ENCODE results near the gene CYP27B1.
"Not testable (repeated sequence)": the region's sequence is repeated elsewhere in the genome, so short reads cannot be mapped to it uniquely, and the experiment has no call there.

Gene CYP27B1

GRCh38 chr12:57726884-57727757, 39.8 kb downstream of the CYP27B1 start:
- DNase-seq (ENCODE audit: low spot score in 2 of 2), result no peak
- H3K27me3 ChIP-seq (ENCODE audit: low read depth), result no peaks in the 10 kb centered on the region; the same call in 1 of the 2 replicates
- no peak overlapping the region for H3K4me3 ChIP-seq

GRCh38 chr12:57726151-57726883, 40.6 kb downstream of the CYP27B1 start:
- Histone ChIP-seq H3K9me3 (no peaks in the 10 kb centered on the region), H3K36me3 (replicated peaks) (no peaks in the 10 kb centered on the region), H3K4me3 (no peak overlapping the region), H3K27me3 (ENCODE audit: low read depth) (no peaks in the 10 kb centered on the region), H3K4me1 (no peaks in the 10 kb centered on the region)
- in situ Hi-C loops (cut with MboI; ENCODE audit: low sequenced_read_pairs), result no loop called here
- no peak for DNase-seq (ENCODE audit: low spot score in 2 of 2)

More at GRCh38 chr12:57726884-57727757, 39.8 kb downstream of the CYP27B1 start:
- in situ Hi-C loops (cut with MboI; ENCODE audit: low sequenced_read_pairs), result no loop called here
- Histone ChIP-seq H3K4me1 (no peaks in the 10 kb centered on the region), H3K36me3 (replicated peaks) (no peaks in the 10 kb centered on the region), H3K9me3 (no peaks in the 10 kb centered on the region)

- no peak for DNase-seq (ENCODE audit: low spot score in 2 of 2)
- Histone ChIP-seq H3K4me3 (no peak overlapping the region), H3K9me3 (no peaks in the 10 kb centered on the region), H3K36me3 (replicated peaks) (no peaks in the 10 kb centered on the region), H3K27me3 (ENCODE audit: low read depth) (no peaks in the 10 kb centered on the region), H3K4me1 (no peaks in the 10 kb centered on the region)
- in situ Hi-C loops (cut with MboI; ENCODE audit: low sequenced_read_pairs), result no loop called here
These were observed 41.1 kb downstream of the CYP27B1 start for GRCh38 chr12:57725851-57726150.

- H3K36me3 ChIP-seq (replicated peaks), result no peaks in the 10 kb centered on the region
- no peaks in the 10 kb centered on the region for H3K4me1 ChIP-seq
- no peak for DNase-seq (ENCODE audit: low spot score in 2 of 2)
- no peaks in the 10 kb centered on the region for H3K27me3 ChIP-seq (ENCODE audit: low read depth)
- no peak overlapping the region for H3K4me3 ChIP-seq
- H3K9me3 ChIP-seq, result no peaks in the 10 kb centered on the region
- in situ Hi-C loops (cut with MboI; ENCODE audit: low sequenced_read_pairs), result no loop called here
These were observed 41.7 kb downstream of the CYP27B1 start for GRCh38 chr12:57724936-57725740.

- DNase-seq (ENCODE audit: low spot score in 2 of 2), result no peak
- Histone ChIP-seq H3K4me3 (no peak overlapping the region), H3K4me1 (no peaks in the 10 kb centered on the region), H3K27me3 (ENCODE audit: low read depth) (no peaks in the 10 kb centered on the region), H3K9me3 (no peaks in the 10 kb centered on the region), H3K36me3 (replicated peaks) (peaks cover under 1% of the 10 kb centered on the region; the same call in 1 of the 2 replicates)
- in situ Hi-C loops (cut with MboI; ENCODE audit: low sequenced_read_pairs), result no loop called here
These were observed 42.6 kb downstream of the CYP27B1 start for GRCh38 chr12:57724003-57724935.

GRCh38 chr12:57723630-57723962, 43.3 kb downstream of the CYP27B1 start:
- H3K4me1 ChIP-seq, result no peaks in the 10 kb centered on the region
- H3K36me3 ChIP-seq (replicated peaks), result peaks cover 5% of the 10 kb centered on the region
- in situ Hi-C loops (cut with MboI; ENCODE audit: low sequenced_read_pairs), result no loop called here
- no peaks in the 10 kb centered on the region for H3K9me3 ChIP-seq
- no peak for DNase-seq (ENCODE audit: low spot score in 2 of 2)
- no peaks in the 10 kb centered on the region for H3K27me3 ChIP-seq (ENCODE audit: low read depth)
- no peak overlapping the region for H3K4me3 ChIP-seq

GRCh38 chr12:57722716-57723629, 43.9 kb downstream of the CYP27B1 start:
- in situ Hi-C loops (cut with MboI; ENCODE audit: low sequenced_read_pairs), result no loop called here
- no peaks in the 10 kb centered on the region for H3K27me3 ChIP-seq (ENCODE audit: low read depth)
- H3K9me3 ChIP-seq, result no peaks in the 10 kb centered on the region
- no peak for DNase-seq (ENCODE audit: low spot score in 2 of 2)
- H3K4me1 ChIP-seq, result no peaks in the 10 kb centered on the region
- no peak overlapping the region for H3K4me3 ChIP-seq
- peaks cover 11% of the 10 kb centered on the region for H3K36me3 ChIP-seq (replicated peaks)

- DNase-seq (ENCODE audit: low spot score in 2 of 2); H3K4me1 ChIP-seq; in situ Hi-C loops (cut with MboI; ENCODE audit: low sequenced_read_pairs); H3K9me3 ChIP-seq; H3K27me3 ChIP-seq (ENCODE audit: low read depth); H3K4me3 ChIP-seq: not testable (repeated sequence)
- peaks cover 13% of the 10 kb centered on the region for H3K36me3 ChIP-seq (replicated peaks)
These were observed 44.9 kb downstream of the CYP27B1 start for GRCh38 chr12:57721846-57722608.

GRCh38 chr12:57720606-57721595, 46.0 kb downstream of the CYP27B1 start:
- in situ Hi-C loops (cut with MboI; ENCODE audit: low sequenced_read_pairs), result no loop called here
- no peak for DNase-seq (ENCODE audit: low spot score in 2 of 2)
- H3K9me3 ChIP-seq, result no peaks in the 10 kb centered on the region
- no peaks in the 10 kb centered on the region for H3K4me1 ChIP-seq
- H3K36me3 ChIP-seq (replicated peaks), result peaks cover 18% of the 10 kb centered on the region
- no peak overlapping the region for H3K4me3 ChIP-seq
- H3K27me3 ChIP-seq (ENCODE audit: low read depth), result no peaks in the 10 kb centered on the region

- Histone ChIP-seq H3K9me3 (no peaks in the 10 kb centered on the region), H3K36me3 (replicated peaks) (peaks cover 18% of the 10 kb centered on the region), H3K4me3 (no peak overlapping the region), H3K4me1 (no peaks in the 10 kb centered on the region), H3K27me3 (ENCODE audit: low read depth) (no peaks in the 10 kb centered on the region)
- DNase-seq (ENCODE audit: low spot score in 2 of 2), result no peak
- in situ Hi-C loops (cut with MboI; ENCODE audit: low sequenced_read_pairs), result no loop called here
These were observed 46.9 kb downstream of the CYP27B1 start for GRCh38 chr12:57719777-57720605.

Measured in HAP-1 (cell line).